ENCODE results near the gene TTN. TPM values are rescaled to one million over a fixed set of nuclear protein-coding genes. Genes with fewer than 3 reads are reported as not detected.

Gene TTN
- total and polyA plus RNA-seq, 3 donors from 2014 or later, result 2.6 to 49.1 (median 30.8) TPM

- H3K36me3 ChIP-seq (ENCODE audit: low read depth, missing control alignments), result no peaks in the 10 kb centered on the region
- H3K9me3 ChIP-seq, result no peaks in the 10 kb centered on the region
- no peaks in the 10 kb centered on the region for H3K27me3 ChIP-seq
- DNase-seq, result no peak
- H3K27ac ChIP-seq, result no peak overlapping the region
- no peak overlapping the region for H3K4me3 ChIP-seq
- intact Hi-C loops (cut with DNase I; ENCODE audit: low total_unique reads), result no loop called here
- TF ChIP-seq POLR2A (IDR thresholded peaks at IDR 0.05), result no peak
- TF ChIP-seq CTCF (IDR thresholded peaks at IDR 0.05), result no peak
- WGBS, 2 donors, result 60 to 79% methylated on average over 1 of the region's 1 CpG
- no peaks in the 10 kb centered on the region for H3K4me1 ChIP-seq
Observed at GRCh38 chr2:178819147-178819875, 12.1 kb upstream of the TTN start.

- Histone ChIP-seq H3K36me3 (ENCODE audit: low read depth, missing control alignments) (no peaks in the 10 kb centered on the region), H3K27me3 (no peaks in the 10 kb centered on the region), H3K4me1 (no peaks in the 10 kb centered on the region), H3K4me3 (no peak overlapping the region), H3K9me3 (no peaks in the 10 kb centered on the region), H3K27ac (no peak overlapping the region)
- WGBS, 2 donors, result 74 to 91% methylated on average over 2 of the region's 2 CpGs
- intact Hi-C loops (cut with DNase I; ENCODE audit: low total_unique reads), result no loop called here
- no peak for DNase-seq
- TF ChIP-seq POLR2A (IDR thresholded peaks at IDR 0.05) (no peak), CTCF (IDR thresholded peaks at IDR 0.05) (no peak)
Observed at GRCh38 chr2:178811901-178812300, 4.7 kb upstream of the TTN start.

GRCh38 chr2:178811045-178811444 lies 3.8 kb upstream of the TTN start:
- no peak overlapping the region for H3K27ac ChIP-seq
- H3K4me1 ChIP-seq, result no peaks in the 10 kb centered on the region
- intact Hi-C loops (cut with DNase I; ENCODE audit: low total_unique reads), result no loop called here
- TF ChIP-seq CTCF (IDR thresholded peaks at IDR 0.05), result no peak
- DNase-seq, result no peak
- no peaks in the 10 kb centered on the region for H3K9me3 ChIP-seq
- no peak overlapping the region for H3K4me3 ChIP-seq
- no peaks in the 10 kb centered on the region for H3K27me3 ChIP-seq
- H3K36me3 ChIP-seq (ENCODE audit: low read depth, missing control alignments), result no peaks in the 10 kb centered on the region
- WGBS, 2 donors, result 84 to 92% methylated on average over 2 of the region's 2 CpGs

GRCh38 chr2:178810422-178810821 lies 3.2 kb upstream of the TTN start:
- 85 to 86% methylated on average over 5 of the region's 5 CpGs for WGBS, 2 donors
- no peaks in the 10 kb centered on the region for H3K9me3 ChIP-seq
- H3K27me3 ChIP-seq, result no peaks in the 10 kb centered on the region
- no peak for DNase-seq
- H3K4me1 ChIP-seq, result no peaks in the 10 kb centered on the region
- H3K4me3 ChIP-seq, result no peak overlapping the region
- no peak overlapping the region for H3K27ac ChIP-seq
- no peaks in the 10 kb centered on the region for H3K36me3 ChIP-seq (ENCODE audit: low read depth, missing control alignments)
- TF ChIP-seq CTCF (IDR thresholded peaks at IDR 0.05) (no peak), POLR2A (IDR thresholded peaks at IDR 0.05) (no peak)
- intact Hi-C loops (cut with DNase I; ENCODE audit: low total_unique reads), result no loop called here

GRCh38 chr2:178806543-178806942 lies 680 bp downstream of the TTN start:
- WGBS, 2 donors, result 63 to 75% methylated on average over 1 of the region's 1 CpG

More at GRCh38 chr2:178806543-178806942, 680 bp downstream of the TTN start:
- no peak for DNase-seq
- Histone ChIP-seq H3K9me3 (no peaks in the 10 kb centered on the region), H3K27me3 (no peaks in the 10 kb centered on the region), H3K27ac (no peak overlapping the region), H3K4me3 (no peak overlapping the region), H3K4me1 (no peaks in the 10 kb centered on the region), H3K36me3 (ENCODE audit: low read depth, missing control alignments) (no peaks in the 10 kb centered on the region)
- TF ChIP-seq CTCF (IDR thresholded peaks at IDR 0.05) (no peak), POLR2A (IDR thresholded peaks at IDR 0.05) (no peak)
- intact Hi-C loops (cut with DNase I; ENCODE audit: low total_unique reads), result no loop called here

Data from testis (tissue), 3 donors.